NCI-H748 (cell line): ENCODE data around the gene E2F2.
"Not testable (repeated sequence)": the region's sequence is repeated elsewhere in the genome, so short reads cannot be mapped to it uniquely, and the experiment has no call there.

Source experiments
- DNase-seq: peaks from one replicate; lab custom pipeline; 2025; ENCODE audit not compliant: unreplicated experiment; lab: John Stamatoyannopoulos, UW

The E2F2 gene

GRCh38 chr1:23548704-23549143, 17.7 kb upstream of the E2F2 start:
- DNase-seq: no peak

- DNase-seq: no peak
These were observed 16.0 kb upstream of the E2F2 start for GRCh38 chr1:23546897-23547584.

GRCh38 chr1:23545851-23546250, 14.8 kb upstream of the E2F2 start:
- DNase-seq: no peak

- DNase-seq: peak; percentile 74
These were observed 13.7 kb upstream of the E2F2 start for GRCh38 chr1:23544444-23545389.

DNA sequence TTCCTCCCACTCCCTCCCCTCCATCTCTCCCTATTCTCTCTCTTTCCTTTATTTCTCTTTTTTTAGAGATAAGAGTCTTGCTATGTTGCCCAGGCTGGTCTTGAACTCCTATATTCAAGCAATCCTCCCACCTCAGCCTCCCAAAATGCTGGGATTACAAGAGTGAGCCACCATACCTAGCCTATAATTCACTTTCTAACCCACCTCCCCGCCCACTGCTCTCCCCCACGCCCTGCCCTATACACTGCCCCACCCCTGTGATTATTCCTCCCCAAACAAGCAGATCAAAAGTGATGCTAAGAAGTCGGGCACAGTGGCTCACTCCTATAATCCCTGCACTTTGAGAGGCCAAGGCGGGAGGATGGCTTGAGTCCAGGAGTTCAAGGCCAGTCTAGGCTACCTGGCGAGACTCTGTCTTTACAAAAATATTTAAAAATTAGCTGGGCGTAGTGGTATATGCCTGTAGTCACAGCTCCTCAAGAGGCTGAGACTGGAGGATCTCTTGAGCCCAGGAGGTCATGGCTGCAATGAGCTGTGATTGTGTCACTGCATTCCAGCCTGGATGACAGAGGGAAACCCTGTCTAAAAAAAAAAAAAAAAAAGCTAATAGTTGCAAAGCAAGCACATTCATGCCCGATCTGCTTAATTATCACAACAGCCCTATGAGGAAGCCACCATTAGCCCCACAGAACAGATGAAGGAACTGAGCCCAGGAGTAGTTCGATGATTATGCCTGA, 12.8 kb upstream of the E2F2 start:
- no peak for DNase-seq

GRCh38 chr1:23542940-23543339, 11.9 kb upstream of the E2F2 start:
- not testable (repeated sequence) for DNase-seq

GRCh38 chr1:23539698-23540266, 8.7 kb upstream of the E2F2 start:
- peak; percentile 88 for DNase-seq

GRCh38 chr1:23537296-23537973, 6.4 kb upstream of the E2F2 start:
- DNase-seq: no peak

GRCh38 chr1:23533246-23534023, 2.4 kb upstream of the E2F2 start:
- no peak for DNase-seq

GRCh38 chr1:23531562-23532094, 595 bp upstream of the E2F2 start:
- no peak for DNase-seq

DNA sequence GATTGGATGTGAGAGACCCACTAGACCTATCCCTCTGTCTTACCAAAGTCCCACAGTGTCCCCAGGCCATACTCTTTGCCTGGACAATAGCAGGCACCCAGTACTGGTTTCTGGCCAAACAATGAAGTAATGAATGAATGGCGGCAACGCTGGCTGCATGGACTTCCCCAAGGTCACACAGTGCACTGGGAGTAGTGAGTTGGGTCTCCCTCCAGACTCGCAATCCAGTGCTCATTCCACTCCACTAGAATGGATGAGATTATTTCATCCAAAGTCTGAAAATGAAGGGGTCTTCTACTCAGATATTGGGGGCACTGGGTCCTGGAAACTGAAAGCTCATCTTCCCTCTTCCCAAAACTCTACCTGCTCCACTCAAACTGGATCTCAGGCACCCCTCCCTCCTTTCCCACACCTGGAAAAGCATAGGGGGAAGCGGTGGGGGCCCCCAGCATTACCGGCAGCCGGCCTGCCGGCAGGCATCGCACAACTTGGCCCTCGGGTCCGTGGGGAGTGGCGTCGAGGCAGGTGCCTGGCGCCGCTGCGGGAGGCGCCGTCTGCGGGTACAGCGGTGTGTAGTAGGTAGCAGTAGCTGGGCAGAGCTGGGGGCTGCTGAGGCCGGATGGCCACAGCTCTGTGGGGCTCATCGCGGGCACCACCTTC, 816 bp downstream of the E2F2 start:
- peak; percentile 74 for DNase-seq

DNA sequence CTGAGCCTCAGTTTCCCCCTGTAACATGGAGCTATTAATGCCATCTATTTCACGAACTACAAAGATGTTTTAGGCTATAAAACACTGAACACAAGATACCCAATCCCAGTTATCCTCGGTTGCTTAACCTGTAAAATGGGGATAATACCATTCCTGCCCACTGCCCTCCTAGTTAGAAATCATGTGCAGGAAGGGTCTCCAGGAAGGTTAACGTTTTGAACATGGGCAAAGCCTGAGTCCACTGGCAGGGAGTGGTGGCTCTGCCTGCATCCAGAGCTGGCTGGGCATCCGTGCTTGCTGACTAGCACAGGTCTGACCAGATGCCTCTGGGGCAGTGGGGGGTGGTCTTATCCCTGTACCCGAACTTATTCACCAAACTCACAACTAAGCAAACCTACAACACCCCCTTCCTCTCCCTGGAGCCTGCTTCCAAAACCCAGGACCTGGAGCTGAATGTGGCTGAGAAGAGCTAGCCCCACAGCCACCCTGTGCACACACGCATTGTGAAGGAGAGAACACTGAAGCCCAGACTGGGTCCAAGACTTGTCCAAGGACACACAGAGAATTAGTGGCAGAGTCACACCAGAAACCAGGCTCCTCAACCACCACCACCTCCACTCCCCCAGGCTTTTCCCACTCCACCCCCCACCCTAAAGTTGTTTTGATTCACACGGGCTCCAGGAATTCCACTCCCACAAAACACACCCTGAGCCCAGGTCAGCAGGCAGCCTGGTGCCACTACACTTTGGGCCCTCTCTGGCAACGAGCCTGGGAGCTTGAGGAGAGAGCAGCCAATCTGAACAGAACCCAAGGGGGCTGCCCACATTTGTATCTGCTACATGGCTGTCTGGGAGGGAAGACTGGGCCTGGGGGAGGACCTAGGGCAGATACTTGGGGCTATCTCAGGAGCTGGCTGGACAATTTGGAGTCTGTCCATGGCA, 1.6 kb downstream of the E2F2 start:
- DNase-seq: peak; percentile 46

- DNase-seq: peak; percentile 93
These were observed 2.6 kb downstream of the E2F2 start for GRCh38 chr1:23528250-23528978.

GRCh38 chr1:23527900-23528249, 3.2 kb downstream of the E2F2 start:
- no peak for DNase-seq

DNA sequence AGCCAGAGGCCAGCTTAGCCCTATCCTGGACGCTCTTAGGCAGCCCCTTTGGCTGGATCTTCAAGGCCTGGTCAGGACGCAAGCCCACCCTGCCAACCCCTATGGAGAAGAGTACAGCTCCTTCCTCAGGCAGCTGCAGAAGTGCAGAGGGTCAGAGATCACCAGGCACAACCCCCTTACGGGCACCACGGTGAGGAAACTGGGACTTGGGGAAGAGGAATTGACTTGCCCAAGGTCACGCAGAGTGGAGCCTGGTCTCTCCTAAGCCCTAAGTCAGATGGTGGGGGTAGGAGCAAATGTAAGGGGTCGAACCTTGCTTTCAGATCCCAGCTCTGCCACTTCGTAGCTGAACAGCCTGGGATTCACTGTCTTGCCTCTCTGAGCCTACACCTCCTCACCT, 3.7 kb downstream of the E2F2 start:
- DNase-seq: no peak

- no peak for DNase-seq
These were observed 4.5 kb downstream of the E2F2 start for GRCh38 chr1:23526329-23527041.
